SK-N-SH (cell line): Measurements from ENCODE around the gene ACVRL1.

Experiments
- FOXJ3 ChIP-seq: sonication (generic); formaldehyde crosslinking; IDR thresholded peaks from 2 replicates; pipeline ENCODE4 v1.5.1; 2020; ENCODE audit warnings: mild to moderate bottlenecking, missing genetic modification reagents
- NRF1 ChIP-seq: IDR thresholded peaks from 2 replicates; pipeline ENCODE4 v1.6.1; 2012; ENCODE audit warnings: low read depth, mild to moderate bottlenecking, low read length
- POLR2AphosphoS5 ChIP-seq: IDR thresholded peaks from 2 replicates; pipeline ENCODE4 v1.6.1; 2012; ENCODE audit warnings: low read depth, low read length
- RAD21 ChIP-seq: IDR thresholded peaks from 2 replicates; pipeline ENCODE4 v1.6.1; 2012; ENCODE audit warnings: mild to moderate bottlenecking, low read length
- RFX5 ChIP-seq: IDR thresholded peaks from 2 replicates; pipeline ENCODE4 v1.6.1; 2012; ENCODE audit warnings: mild to moderate bottlenecking, improper control_type of control experiment, low read length
- TF ChIP-seq, protein P1 (sequence below): IDR thresholded peaks from 2 replicates; pipeline ENCODE4 v1.4.0; 2012; ENCODE audit warnings: low read depth, borderline replicate concordance
- TF ChIP-seq, protein P2 (sequence below): fragments of 200-600 bp; sonication (generic); IDR thresholded peaks from 2 replicates; pipeline ENCODE4 v1.6.1; 2017; ENCODE audit warnings: antibody characterized with exemption, mild to moderate bottlenecking, moderate library complexity

DNA sequence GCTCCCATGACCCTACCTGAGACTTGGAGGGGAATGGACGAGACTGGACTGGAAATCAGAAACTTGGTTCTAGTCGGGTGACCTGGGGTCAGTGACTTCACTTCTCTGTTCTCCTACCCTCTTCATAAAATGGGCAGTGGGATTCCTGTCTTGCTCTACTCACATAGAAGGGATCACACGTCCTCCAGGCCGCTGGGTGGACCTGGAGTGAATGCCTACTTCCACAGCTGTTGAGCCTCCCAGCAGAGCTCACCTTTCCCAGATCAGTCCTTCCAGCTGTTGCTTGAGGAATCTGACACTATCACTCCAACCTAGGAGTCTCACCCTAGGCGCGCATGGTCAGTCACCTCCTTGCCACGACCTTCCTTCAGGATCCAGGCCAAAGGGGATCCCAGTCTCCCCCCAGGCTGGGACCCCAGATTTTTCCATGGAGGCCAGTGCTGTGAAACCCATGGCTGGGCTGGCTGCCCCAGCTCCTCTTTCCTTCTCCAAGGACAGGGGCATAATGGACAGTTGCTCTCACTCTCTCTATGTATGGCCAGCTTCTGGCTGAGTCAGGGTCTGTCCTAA is 637 bp downstream of the ACVRL1 start:
- TF ChIP-seq POLR2AphosphoS5 (no peak), FOXJ3 (no peak), RFX5 (no peak), RAD21 (no peak), NRF1 (no peak)
- TF ChIP-seq, protein P1, sequence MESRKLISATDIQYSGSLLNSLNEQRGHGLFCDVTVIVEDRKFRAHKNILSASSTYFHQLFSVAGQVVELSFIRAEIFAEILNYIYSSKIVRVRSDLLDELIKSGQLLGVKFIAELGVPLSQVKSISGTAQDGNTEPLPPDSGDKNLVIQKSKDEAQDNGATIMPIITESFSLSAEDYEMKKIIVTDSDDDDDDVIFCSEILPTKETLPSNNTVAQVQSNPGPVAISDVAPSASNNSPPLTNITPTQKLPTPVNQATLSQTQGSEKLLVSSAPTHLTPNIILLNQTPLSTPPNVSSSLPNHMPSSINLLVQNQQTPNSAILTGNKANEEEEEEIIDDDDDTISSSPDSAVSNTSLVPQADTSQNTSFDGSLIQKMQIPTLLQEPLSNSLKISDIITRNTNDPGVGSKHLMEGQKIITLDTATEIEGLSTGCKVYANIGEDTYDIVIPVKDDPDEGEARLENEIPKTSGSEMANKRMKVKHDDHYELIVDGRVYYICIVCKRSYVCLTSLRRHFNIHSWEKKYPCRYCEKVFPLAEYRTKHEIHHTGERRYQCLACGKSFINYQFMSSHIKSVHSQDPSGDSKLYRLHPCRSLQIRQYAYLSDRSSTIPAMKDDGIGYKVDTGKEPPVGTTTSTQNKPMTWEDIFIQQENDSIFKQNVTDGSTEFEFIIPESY: no peak
- TF ChIP-seq, protein P2, sequence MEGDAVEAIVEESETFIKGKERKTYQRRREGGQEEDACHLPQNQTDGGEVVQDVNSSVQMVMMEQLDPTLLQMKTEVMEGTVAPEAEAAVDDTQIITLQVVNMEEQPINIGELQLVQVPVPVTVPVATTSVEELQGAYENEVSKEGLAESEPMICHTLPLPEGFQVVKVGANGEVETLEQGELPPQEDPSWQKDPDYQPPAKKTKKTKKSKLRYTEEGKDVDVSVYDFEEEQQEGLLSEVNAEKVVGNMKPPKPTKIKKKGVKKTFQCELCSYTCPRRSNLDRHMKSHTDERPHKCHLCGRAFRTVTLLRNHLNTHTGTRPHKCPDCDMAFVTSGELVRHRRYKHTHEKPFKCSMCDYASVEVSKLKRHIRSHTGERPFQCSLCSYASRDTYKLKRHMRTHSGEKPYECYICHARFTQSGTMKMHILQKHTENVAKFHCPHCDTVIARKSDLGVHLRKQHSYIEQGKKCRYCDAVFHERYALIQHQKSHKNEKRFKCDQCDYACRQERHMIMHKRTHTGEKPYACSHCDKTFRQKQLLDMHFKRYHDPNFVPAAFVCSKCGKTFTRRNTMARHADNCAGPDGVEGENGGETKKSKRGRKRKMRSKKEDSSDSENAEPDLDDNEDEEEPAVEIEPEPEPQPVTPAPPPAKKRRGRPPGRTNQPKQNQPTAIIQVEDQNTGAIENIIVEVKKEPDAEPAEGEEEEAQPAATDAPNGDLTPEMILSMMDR: no peak
